Stimulated activated CD4-positive, alpha-beta T cell treated with anti-CD3 and anti-CD28 coated beads, TNF-alpha, amount 100 ng/mL, for 1 hour (primary cell): Measurements from ENCODE around the gene LSM14A.
"Not testable (repeated sequence)": the region's sequence is repeated elsewhere in the genome, so short reads cannot be mapped to it uniquely, and the experiment has no call there.

Source experiments
- DNase-seq, 3 donors: peaks; one replicate each; pipeline ENCODE4 v3.0.0-alpha.2; 2020; ENCODE audit warnings: low read depth in 3 of 3, low spot score in 1 of 3

Gene LSM14A

DNA sequence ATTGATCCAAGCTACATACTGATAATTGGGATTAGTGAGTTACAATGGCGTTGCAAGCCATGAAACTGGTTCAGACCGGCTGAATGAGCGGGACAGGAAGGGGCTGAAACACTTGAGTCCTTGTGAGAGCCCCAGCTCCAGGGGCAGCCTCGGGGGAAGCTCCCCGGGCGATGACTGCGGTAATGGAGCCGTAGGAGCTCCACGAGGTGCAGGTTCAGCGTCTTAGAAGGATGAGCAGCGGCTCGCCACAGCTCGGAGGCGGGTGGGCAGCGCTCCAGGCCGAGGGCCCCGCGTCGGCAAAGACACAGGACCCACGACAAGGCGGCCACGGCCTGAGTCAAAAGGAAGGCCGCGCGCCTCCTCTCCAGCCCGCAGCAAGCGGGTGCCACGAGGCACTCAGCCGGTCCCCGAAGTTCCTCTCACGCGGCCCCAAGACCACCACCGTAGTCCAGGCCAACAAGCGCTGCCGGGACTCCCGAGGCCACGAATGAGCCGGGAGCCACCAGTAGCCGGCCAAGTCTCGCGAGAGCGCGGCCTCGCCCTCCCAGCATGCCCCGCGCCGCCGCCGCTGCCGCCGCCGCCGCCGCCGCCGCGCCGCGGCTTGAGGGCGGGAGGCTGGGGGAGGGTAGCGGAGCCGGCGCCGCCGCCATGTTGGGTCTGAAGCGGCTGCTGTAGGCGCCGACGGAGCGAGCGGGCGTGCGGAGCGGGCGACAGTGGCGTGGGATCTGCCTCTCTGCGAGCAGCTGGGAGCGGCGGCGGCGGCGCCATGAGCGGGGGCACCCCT lies at the start of gene LSM14A:
LSM14A (plus strand) TSS at position 628 of the 784 bp plus-strand sequence; CDS start at position 767, 139 bp downstream.
- DNase-seq: peak; percentile 78 to 86 (median 86)

DNA sequence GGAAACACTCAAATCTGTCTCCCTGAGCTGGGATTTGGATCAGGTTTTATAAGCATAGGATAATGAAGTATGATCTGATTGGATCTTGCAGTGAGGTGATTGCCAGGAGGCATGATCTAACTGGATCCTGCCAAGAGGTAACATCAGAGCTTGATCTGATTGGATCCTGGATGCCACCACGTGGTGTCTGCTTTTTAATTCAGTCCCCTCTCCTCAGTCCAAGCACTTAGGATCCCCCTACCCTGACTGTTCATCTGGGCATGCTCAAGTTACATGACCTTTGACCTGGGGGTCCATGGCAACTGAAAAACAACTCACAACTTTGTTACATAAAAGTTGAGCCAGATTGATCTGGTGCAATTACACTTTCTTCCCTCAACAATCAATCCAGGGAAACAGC lies 47.5 kb upstream of the LSM14A start:
- DNase-seq: no peak

- no peak for DNase-seq
Measured at GRCh38 chr19:34126966-34127365, 45.3 kb upstream of the LSM14A start.

GRCh38 chr19:34127684-34128189 lies 44.6 kb upstream of the LSM14A start:
- no peak for DNase-seq

DNA sequence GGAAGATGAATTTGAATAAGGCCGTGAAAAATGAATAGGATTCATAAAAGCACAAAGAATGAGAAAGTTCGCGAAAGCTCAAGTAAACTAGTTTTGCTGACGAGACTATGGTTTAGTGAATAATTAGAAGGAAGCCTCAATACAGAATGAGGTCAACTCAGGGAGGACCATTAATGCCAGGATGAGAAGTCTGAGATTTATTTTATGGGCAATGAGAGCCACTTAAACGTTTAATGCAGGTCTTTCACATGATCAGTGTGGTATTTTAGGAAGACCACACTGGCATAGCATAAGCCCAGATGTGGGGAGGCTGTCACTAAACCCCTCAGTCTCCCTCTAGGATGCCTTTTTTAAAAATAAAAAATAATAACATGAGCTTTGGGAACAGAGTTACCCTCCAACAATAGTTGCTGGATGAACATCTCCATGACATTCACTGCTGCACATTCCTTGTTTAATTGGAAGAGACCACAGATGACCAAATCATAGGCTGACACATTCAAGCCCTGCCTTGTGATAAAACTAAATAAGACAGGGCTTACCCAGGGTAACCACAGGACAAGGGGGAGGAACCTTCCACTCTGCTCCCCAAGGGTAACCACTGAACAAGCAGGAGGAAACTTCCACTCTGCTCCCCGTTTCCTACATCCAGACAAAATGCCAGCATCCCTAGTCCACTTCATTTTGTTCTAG lies 43.6 kb upstream of the LSM14A start:
- no peak for DNase-seq

- no peak for DNase-seq
Measured at GRCh38 chr19:34131100-34131499, 41.2 kb upstream of the LSM14A start.

DNA sequence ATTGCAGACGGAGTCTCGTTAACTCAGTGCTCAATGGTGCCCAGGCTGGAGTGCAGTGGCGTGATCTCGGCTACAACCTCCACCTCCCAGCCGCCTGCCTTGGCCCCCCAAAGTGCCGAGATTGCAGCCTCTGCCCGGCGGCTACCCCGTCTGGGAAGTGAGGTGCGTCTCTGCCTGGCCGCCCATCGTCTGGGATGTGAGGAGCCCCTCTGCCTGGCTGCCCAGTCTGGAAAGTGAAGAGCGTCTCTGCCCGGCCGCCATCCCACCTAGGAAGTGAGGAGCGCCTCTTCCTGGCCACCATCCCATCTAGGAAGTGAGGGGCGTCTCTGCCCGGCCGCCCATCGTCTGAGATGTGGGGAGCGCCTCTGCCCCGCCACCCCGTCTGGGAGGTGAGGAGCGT lies 40.2 kb upstream of the LSM14A start:
- DNase-seq: not testable (repeated sequence)

DNA sequence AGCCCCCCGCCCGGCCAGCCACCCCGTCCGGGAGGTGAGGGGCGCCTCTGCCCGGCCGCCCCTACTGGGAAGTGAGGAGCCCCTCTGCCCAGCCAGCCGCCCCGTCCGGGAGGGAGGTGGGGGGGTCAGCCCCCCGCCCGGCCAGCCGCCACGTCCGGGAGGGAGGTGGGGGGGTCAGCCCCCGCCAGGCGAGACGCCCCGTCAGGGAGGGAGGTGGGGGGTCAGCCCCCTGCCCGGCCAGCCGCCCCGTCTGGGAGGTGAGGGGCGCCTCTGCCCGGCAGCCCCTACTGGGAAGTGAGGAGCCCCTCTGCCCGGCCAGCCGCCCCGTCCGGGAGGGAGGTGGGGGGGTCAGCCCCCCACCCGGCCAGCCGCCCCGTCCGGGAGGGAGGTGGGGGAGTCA lies 39.6 kb upstream of the LSM14A start:
- DNase-seq: not testable (repeated sequence)

DNA sequence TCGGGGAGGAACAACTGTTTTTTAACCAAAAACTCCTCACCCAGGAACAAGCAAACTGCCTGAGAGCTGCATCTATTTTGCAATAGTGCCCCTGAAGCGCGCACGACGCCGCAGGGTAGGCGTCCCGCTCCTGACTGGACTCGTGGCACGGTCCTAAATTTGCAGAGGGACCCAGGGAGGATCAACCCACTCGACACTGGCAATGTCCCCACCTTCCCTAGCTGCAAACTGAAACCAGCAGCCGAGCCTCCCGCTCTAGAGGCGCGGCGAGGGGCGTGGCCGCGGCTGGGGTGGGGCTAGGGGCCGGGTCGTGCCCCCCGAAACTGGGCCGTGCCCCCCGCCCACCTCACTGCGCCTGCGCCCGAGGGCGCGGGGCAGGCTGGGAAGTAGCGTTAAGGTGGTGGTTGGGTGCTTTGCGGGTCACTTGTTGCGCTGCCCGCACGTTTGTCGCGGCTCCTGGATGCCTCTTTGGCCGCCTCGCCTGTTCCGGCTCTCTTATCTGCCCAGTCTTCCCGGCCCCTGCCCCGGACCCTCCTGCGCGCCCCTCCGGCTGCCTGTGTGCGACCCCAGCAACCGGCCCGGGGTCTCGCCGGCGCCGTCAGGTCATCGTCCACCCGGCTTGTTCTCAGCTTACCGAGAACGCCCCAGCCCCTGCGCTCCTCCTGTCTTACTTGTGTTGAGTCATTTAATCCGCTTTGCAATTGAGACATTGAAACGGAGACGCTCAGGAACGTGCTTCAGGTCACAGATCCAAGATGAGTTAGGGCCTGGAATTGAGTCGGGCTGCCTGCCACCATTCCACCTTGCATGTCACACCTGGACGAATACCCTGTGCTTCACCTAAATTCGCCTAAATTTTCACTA lies 37.9 kb upstream of the LSM14A start:
- DNase-seq: peak; percentile 67 to 88 (median 82)

DNA sequence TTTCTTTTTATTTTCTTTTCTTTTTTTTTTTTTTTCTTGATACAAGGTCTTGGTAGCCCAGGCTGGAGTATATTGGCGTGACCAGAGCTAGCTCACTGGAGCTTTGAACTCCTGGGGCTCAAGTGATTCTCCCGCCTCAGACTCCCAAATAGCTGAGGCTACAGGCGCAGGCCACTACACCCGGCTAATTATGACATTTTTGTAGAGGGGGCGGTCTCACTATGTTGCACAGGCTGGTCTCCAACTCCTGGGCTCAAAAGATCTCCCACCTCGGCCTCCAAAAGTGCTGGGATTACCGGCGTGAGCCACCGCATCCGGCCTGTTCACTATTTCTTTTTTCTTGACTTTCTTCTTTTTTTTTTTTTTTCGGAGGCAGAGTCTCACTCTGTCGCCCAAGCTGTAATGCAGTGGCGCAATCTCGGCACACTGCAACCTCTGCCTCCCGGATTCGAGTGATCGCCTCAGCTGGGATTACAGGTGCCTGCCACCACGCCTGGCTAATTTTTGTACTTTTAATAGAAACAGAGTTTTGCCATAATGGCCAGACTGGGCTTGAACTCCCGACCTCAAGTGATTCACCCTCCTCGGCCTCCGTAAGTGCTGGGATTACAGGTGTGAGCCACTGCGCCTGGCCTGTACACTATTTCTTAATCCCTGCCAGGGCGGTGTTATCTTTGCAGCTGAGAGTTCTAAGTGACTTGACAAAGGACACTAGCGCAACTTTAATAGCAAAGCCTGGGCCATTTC lies 37.1 kb upstream of the LSM14A start:
- DNase-seq: no peak

GRCh38 chr19:34135821-34136611 lies 36.3 kb upstream of the LSM14A start:
- DNase-seq: no peak

- DNase-seq: no peak
Measured at GRCh38 chr19:34141025-34141424, 31.3 kb upstream of the LSM14A start.

DNA sequence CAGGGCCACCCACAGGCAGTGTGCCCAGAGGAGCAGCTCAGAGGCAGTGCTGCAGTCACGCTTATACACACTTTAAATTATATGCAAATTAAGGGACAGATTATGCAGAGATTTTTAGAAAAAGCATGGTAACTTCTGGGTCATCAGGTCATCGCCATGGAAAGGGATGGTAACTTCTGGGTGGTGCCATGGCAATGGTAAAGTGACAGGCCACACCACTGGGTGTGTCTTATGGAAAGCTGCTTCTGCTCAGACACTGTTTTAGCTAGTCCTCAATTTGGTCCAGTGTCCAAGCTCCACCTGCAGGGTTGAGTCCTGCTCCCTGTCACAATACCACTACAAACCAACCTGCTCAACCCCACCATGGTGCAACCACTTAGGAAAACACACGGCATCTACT lies 29.9 kb upstream of the LSM14A start:
- no peak for DNase-seq

DNA sequence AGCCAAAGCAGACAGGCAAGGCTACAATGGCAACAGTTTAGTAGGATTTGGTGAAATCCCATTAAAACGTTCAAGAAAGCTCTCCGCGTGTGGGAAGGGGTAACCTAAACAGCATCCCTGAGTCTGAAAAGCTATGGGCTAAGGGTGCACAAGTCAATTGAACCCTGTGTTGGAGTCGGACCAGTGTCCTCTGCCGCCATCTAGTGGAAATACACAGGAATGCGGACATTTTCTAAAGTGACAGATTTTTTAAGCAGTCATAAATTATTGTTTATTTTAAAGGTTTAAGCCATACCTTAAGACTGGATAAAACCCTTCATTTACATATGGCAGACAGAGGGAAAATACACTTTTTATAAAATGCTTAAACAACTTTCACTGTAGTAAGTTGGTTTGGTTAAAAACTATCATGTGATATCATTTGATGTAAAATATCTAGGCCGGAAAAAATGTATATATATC lies 26.5 kb upstream of the LSM14A start:
- peak in 2 of 3 donors; percentile 1 to 7 for DNase-seq

DNA sequence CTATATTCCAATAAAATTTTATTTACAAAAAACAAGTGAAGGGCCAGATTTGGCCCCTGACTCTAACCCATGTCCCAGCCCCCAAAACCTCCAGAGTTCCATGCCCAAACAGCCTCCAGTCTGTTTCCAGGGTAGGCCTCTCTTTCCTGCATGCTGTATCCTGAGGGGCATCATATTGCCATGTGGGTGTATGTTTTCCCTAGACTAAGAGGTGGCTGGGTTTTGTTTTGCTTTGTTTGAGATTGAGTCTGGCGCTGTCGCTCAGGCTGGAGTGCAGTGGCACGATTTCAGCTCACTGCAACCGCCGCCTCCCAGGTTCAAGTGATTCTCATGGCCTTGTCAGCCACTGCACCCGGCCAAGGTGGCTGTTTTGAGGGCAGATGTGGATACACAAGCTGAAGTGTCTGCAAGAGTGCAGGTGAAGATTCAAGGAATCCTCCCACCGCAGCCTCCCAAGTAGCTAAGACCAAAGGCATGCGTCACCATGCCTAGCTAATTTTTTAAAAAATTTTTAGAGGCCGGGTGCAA lies 23.6 kb upstream of the LSM14A start:
- DNase-seq: no peak

- no peak for DNase-seq
Measured at GRCh38 chr19:34149873-34150272, 22.4 kb upstream of the LSM14A start.

DNA sequence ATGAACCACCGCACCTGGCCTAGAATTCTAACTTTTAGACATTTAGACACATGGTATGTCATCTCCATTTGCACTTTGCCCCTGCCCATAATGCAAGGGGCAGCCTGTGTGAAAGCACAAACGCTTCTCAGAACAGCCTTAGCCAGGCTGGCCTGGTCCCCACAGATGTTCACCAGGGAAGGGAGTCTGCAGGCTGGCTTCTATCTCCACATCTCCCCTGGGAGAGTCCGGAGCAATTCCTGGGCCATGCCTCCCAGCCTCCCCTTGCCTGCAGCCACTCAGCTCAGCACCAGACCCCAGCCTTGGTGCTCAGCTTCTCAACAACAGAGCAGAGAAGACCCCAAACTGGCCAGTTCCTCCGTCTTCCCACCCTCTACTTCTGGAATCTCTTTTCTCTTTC lies 21.7 kb upstream of the LSM14A start:
- no peak for DNase-seq

DNA sequence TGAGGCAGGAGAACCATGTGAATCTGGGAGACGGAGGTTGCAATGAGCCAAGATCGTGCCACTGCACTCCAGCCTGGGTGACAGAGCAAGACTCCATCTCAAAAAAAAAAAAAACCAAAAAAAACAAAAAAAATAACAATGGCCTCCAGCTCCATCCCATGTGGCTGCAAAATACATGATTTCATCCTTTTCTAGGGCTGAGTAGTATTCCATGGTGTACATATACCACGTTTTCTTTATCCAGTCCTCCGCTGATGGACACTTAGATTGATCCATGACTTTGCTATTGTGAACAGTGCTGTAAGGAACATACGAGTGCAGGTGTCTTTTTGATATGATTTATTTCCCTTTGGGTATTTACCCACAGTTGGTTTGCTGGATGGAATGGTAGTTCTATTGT lies 20.9 kb upstream of the LSM14A start:
- DNase-seq: no peak

- no peak for DNase-seq
Measured at GRCh38 chr19:34154401-34154800, 17.9 kb upstream of the LSM14A start.

DNA sequence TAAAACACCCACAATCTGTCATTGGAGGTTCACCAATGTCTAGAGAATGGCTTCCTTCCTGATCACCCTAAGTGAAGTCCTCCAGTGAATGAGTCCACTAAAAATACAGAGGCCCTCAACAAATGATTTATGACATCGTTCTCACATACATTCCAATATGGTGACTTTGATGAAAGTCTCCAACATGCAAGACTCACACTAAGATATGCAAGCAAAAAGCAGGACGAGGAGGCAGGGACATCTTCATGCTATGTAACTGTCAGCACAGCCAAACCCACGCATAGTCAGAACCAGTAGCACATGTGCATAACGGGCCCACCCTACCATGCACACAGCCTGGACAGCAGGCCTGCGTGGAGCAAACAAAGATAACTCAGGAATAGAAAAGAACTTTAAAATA lies 16.6 kb upstream of the LSM14A start:
- no peak for DNase-seq
